ENCODE measurements around the gene TMEM252. TPM values are rescaled to one million over a fixed set of nuclear protein-coding genes. Genes with fewer than 3 reads are reported as not detected.

Gene TMEM252
- total RNA-seq, 1 donor from 2014 or later = not detected

DNA sequence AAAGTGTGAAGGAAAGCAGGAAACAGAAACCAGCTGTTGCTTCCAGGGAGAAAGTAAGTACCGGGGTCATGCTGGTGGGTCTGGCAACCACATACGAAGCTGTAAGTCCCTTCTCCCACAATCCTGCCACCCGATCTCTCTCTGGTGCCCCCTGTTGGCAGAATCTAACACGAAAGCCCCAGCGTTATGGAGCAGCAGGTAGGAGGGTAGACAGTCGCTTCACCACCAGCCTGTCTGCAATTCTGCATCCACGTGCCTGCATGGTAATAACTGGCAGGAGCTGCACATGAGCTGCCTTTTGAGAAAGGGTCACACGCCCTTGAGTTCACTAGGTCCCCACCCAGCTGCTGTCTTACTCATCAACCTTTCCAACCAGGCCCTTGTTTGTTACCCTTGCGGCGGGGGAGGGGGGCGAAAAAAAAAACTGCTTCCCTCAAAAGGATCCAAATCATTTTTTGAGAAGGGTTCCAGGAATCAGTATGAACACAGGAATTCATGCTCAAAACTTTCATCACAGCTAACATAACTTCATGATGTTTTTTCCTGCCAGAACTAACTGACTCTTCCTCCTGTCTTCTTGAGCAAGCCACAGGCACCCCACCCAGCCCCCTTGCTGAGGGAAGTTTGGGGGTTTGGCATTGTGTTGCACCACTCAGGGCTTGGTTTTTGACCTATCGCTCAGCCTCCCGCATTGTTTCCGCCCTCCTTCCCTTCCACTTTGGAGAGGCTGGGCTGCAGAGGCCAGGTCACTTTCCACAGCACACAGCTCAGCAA, 19.6 kb upstream of the TMEM252 start:
- no peak overlapping the region for H3K27ac ChIP-seq (ENCODE audit: low read depth, low read length)
- no peak overlapping the region for H3K4me3 ChIP-seq (ENCODE audit: low read length in 3 of 3)
- peaks cover 0 to 3% (median 0%) of the 10 kb centered on the region in 3 donors for H3K27me3 ChIP-seq (ENCODE audit: control insufficient read depth in 3 of 3, insufficient read depth in 3 of 3, low read length in 3 of 3)
- H3K9ac ChIP-seq (ENCODE audit: low read depth in 1 of 3, low read length in 3 of 3) = peak overlapping the region in 1 of 3 donors; percentile 4
- peaks cover 4 to 10% (median 6%) of the 10 kb centered on the region in 3 donors for H3K4me1 ChIP-seq (ENCODE audit: control insufficient read depth in 3 of 3, insufficient read depth in 3 of 3, low read length in 3 of 3)
- H3K36me3 ChIP-seq (ENCODE audit: control insufficient read depth in 3 of 3, insufficient read depth in 3 of 3, low read length in 3 of 3) = no peaks in the 10 kb centered on the region
- H3K9me3 ChIP-seq (ENCODE audit: control insufficient read depth in 3 of 3, low read length in 3 of 3) = no peaks in the 10 kb centered on the region

- H3K27me3 ChIP-seq (ENCODE audit: control insufficient read depth in 3 of 3, insufficient read depth in 3 of 3, low read length in 3 of 3) = peaks cover 0 to 3% (median 0%) of the 10 kb centered on the region in 3 donors
- peaks cover 4 to 10% (median 6%) of the 10 kb centered on the region in 3 donors for H3K4me1 ChIP-seq (ENCODE audit: control insufficient read depth in 3 of 3, insufficient read depth in 3 of 3, low read length in 3 of 3)
- no peak overlapping the region for H3K4me3 ChIP-seq (ENCODE audit: low read length in 3 of 3)
- H3K9ac ChIP-seq (ENCODE audit: low read depth in 1 of 3, low read length in 3 of 3) = no peak overlapping the region
- H3K27ac ChIP-seq (ENCODE audit: low read depth, low read length) = no peak overlapping the region
- H3K36me3 ChIP-seq (ENCODE audit: control insufficient read depth in 3 of 3, insufficient read depth in 3 of 3, low read length in 3 of 3) = no peaks in the 10 kb centered on the region
- H3K9me3 ChIP-seq (ENCODE audit: control insufficient read depth in 3 of 3, low read length in 3 of 3) = no peaks in the 10 kb centered on the region
Observed at GRCh38 chr9:68558545-68558944, 17.9 kb upstream of the TMEM252 start.

- no peak overlapping the region for H3K9ac ChIP-seq (ENCODE audit: low read depth in 1 of 3, low read length in 3 of 3)
- peaks cover 4 to 10% (median 6%) of the 10 kb centered on the region in 3 donors for H3K4me1 ChIP-seq (ENCODE audit: control insufficient read depth in 3 of 3, insufficient read depth in 3 of 3, low read length in 3 of 3)
- no peaks in the 10 kb centered on the region for H3K9me3 ChIP-seq (ENCODE audit: control insufficient read depth in 3 of 3, low read length in 3 of 3)
- H3K36me3 ChIP-seq (ENCODE audit: control insufficient read depth in 3 of 3, insufficient read depth in 3 of 3, low read length in 3 of 3) = no peaks in the 10 kb centered on the region
- no peak overlapping the region for H3K27ac ChIP-seq (ENCODE audit: low read depth, low read length)
- no peak overlapping the region for H3K4me3 ChIP-seq (ENCODE audit: low read length in 3 of 3)
- H3K27me3 ChIP-seq (ENCODE audit: control insufficient read depth in 3 of 3, insufficient read depth in 3 of 3, low read length in 3 of 3) = no peaks in the 10 kb centered on the region
Observed at GRCh38 chr9:68555437-68556150, 14.9 kb upstream of the TMEM252 start.

GRCh38 chr9:68552700-68553476, 12.2 kb upstream of the TMEM252 start:
- Histone ChIP-seq H3K9ac (ENCODE audit: low read depth in 1 of 3, low read length in 3 of 3) (no peak overlapping the region), H3K27ac (ENCODE audit: low read depth, low read length) (no peak overlapping the region), H3K27me3 (ENCODE audit: control insufficient read depth in 3 of 3, insufficient read depth in 3 of 3, low read length in 3 of 3) (no peaks in the 10 kb centered on the region), H3K4me1 (ENCODE audit: control insufficient read depth in 3 of 3, insufficient read depth in 3 of 3, low read length in 3 of 3) (no peaks in the 10 kb centered on the region), H3K4me3 (ENCODE audit: low read length in 3 of 3) (no peak overlapping the region), H3K9me3 (ENCODE audit: control insufficient read depth in 3 of 3, low read length in 3 of 3) (no peaks in the 10 kb centered on the region), H3K36me3 (ENCODE audit: control insufficient read depth in 3 of 3, insufficient read depth in 3 of 3, low read length in 3 of 3) (no peaks in the 10 kb centered on the region)

DNA sequence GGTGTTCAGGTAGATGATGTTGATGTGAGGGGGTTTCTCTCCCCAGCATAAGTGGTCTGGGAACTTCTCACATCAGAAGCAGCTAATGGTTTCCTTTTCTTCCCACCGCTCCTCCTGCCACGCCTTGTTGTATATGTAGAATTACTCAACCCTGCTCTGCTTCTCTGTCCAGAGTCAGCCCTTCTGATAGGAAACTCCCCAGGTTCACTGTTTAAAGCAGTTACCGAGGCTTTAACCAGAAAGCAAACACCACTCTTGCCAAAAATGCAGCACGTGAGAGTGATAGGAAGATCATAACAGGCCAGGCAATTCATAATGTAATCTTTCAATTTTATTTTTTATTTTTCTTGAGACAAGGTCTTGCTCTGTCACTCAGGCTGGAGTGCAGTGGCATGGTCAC, 10.5 kb upstream of the TMEM252 start:
- H3K4me1 ChIP-seq (ENCODE audit: control insufficient read depth in 3 of 3, insufficient read depth in 3 of 3, low read length in 3 of 3) = peaks cover 0 to 4% (median 4%) of the 10 kb centered on the region in 3 donors
- H3K9ac ChIP-seq (ENCODE audit: low read depth in 1 of 3, low read length in 3 of 3) = no peak overlapping the region
- H3K36me3 ChIP-seq (ENCODE audit: control insufficient read depth in 3 of 3, insufficient read depth in 3 of 3, low read length in 3 of 3) = no peaks in the 10 kb centered on the region
- no peaks in the 10 kb centered on the region for H3K9me3 ChIP-seq (ENCODE audit: control insufficient read depth in 3 of 3, low read length in 3 of 3)
- H3K4me3 ChIP-seq (ENCODE audit: low read length in 3 of 3) = no peak overlapping the region
- no peak overlapping the region for H3K27ac ChIP-seq (ENCODE audit: low read depth, low read length)
- no peaks in the 10 kb centered on the region for H3K27me3 ChIP-seq (ENCODE audit: control insufficient read depth in 3 of 3, insufficient read depth in 3 of 3, low read length in 3 of 3)

DNA sequence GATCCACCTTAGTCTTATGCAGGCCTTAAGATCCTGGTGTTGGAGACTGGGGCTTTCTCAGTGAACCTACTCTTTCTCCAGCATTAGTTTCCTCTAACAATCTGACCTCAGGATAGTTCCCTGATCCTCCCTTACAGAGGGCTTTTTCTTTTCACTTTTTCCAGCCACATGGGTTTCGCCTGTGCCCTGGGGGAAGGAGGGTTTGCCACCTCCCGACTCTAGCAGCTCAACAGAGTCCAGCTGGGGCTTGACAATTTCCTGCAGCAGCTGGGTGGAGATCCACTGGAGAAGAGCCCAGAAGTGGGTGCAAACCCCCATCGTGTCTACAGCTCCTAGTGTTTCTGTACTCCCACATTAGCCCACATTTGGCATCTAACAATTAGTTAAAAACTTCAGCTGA, 7.6 kb upstream of the TMEM252 start:
- H3K4me3 ChIP-seq (ENCODE audit: low read length in 3 of 3) = no peak overlapping the region
- H3K4me1 ChIP-seq (ENCODE audit: control insufficient read depth in 3 of 3, insufficient read depth in 3 of 3, low read length in 3 of 3) = peaks cover 0 to 4% (median 4%) of the 10 kb centered on the region in 3 donors
- H3K9ac ChIP-seq (ENCODE audit: low read depth in 1 of 3, low read length in 3 of 3) = no peak overlapping the region
- no peaks in the 10 kb centered on the region for H3K27me3 ChIP-seq (ENCODE audit: control insufficient read depth in 3 of 3, insufficient read depth in 3 of 3, low read length in 3 of 3)
- peak overlapping the region; percentile 41 for H3K27ac ChIP-seq (ENCODE audit: low read depth, low read length)
- no peaks in the 10 kb centered on the region for H3K36me3 ChIP-seq (ENCODE audit: control insufficient read depth in 3 of 3, insufficient read depth in 3 of 3, low read length in 3 of 3)
- no peaks in the 10 kb centered on the region for H3K9me3 ChIP-seq (ENCODE audit: control insufficient read depth in 3 of 3, low read length in 3 of 3)

- Histone ChIP-seq H3K9ac (ENCODE audit: low read depth in 1 of 3, low read length in 3 of 3) (no peak overlapping the region), H3K27ac (ENCODE audit: low read depth, low read length) (peak overlapping the region; percentile 41), H3K4me1 (ENCODE audit: control insufficient read depth in 3 of 3, insufficient read depth in 3 of 3, low read length in 3 of 3) (peaks cover 0 to 4% (median 4%) of the 10 kb centered on the region in 3 donors), H3K36me3 (ENCODE audit: control insufficient read depth in 3 of 3, insufficient read depth in 3 of 3, low read length in 3 of 3) (no peaks in the 10 kb centered on the region), H3K9me3 (ENCODE audit: control insufficient read depth in 3 of 3, low read length in 3 of 3) (no peaks in the 10 kb centered on the region), H3K4me3 (ENCODE audit: low read length in 3 of 3) (no peak overlapping the region), H3K27me3 (ENCODE audit: control insufficient read depth in 3 of 3, insufficient read depth in 3 of 3, low read length in 3 of 3) (no peaks in the 10 kb centered on the region)
Observed at GRCh38 chr9:68547417-68547816, 6.7 kb upstream of the TMEM252 start.

DNA sequence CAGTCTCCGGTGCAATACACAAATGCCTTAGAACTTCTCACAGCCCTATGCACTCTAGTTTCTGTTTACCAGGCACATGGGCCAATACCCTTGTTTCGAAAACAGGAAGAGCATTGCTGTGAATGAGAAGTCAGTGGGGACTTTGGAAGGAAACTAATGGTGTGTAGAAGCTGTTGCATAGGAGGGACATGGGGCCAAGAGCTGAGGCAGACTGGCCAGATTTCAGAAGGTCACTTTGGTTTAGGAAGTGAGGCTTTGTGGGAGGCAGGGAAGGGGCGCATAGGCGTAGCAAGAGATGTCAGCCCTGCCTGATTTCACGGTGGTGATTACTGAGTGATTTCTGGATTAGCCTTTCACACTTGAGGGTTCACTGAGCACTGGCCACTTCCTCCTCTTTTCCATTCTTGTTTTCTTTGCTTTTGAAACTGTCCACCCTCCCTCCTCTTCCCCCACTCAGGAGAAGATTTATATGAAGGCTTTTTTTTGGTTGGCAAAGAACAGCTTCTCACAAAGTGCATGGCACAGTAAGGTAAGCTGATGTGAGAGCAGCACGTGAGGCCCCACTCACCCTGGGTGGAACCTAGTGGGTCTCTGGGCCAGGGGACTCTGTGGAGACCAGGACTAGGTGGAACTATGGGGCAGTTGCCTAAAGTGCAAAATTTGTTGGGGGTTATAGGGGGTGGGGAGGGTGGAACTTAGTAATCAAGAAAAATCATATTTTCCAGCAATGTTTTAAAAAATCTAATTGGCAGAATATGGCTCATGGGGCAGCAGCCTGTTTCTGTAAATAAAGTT, 6.1 kb upstream of the TMEM252 start:
- Histone ChIP-seq H3K4me3 (ENCODE audit: low read length in 3 of 3) (no peak overlapping the region), H3K9me3 (ENCODE audit: control insufficient read depth in 3 of 3, low read length in 3 of 3) (no peaks in the 10 kb centered on the region), H3K4me1 (ENCODE audit: control insufficient read depth in 3 of 3, insufficient read depth in 3 of 3, low read length in 3 of 3) (peaks cover 0 to 4% (median 4%) of the 10 kb centered on the region in 3 donors)

GRCh38 chr9:68545033-68545705, 4.5 kb upstream of the TMEM252 start:
- H3K9me3 ChIP-seq (ENCODE audit: control insufficient read depth in 3 of 3, low read length in 3 of 3) = no peaks in the 10 kb centered on the region
- H3K36me3 ChIP-seq (ENCODE audit: control insufficient read depth in 3 of 3, insufficient read depth in 3 of 3, low read length in 3 of 3) = no peaks in the 10 kb centered on the region
- no peaks in the 10 kb centered on the region for H3K27me3 ChIP-seq (ENCODE audit: control insufficient read depth in 3 of 3, insufficient read depth in 3 of 3, low read length in 3 of 3)
- H3K4me1 ChIP-seq (ENCODE audit: control insufficient read depth in 3 of 3, insufficient read depth in 3 of 3, low read length in 3 of 3) = peaks cover 0 to 4% (median 4%) of the 10 kb centered on the region in 3 donors
- H3K27ac ChIP-seq (ENCODE audit: low read depth, low read length) = no peak overlapping the region
- no peak overlapping the region for H3K4me3 ChIP-seq (ENCODE audit: low read length in 3 of 3)
- H3K9ac ChIP-seq (ENCODE audit: low read depth in 1 of 3, low read length in 3 of 3) = no peak overlapping the region

More for the DNA sequence above, 6.1 kb upstream of the TMEM252 start:
- Histone ChIP-seq H3K27me3 (ENCODE audit: control insufficient read depth in 3 of 3, insufficient read depth in 3 of 3, low read length in 3 of 3) (no peaks in the 10 kb centered on the region), H3K36me3 (ENCODE audit: control insufficient read depth in 3 of 3, insufficient read depth in 3 of 3, low read length in 3 of 3) (no peaks in the 10 kb centered on the region), H3K9ac (ENCODE audit: low read depth in 1 of 3, low read length in 3 of 3) (no peak overlapping the region), H3K27ac (ENCODE audit: low read depth, low read length) (peak overlapping the region; percentile 41)

Measured in skeletal muscle tissue (tissue), 4 donors.